GM12891 (cell line): Measurements from ENCODE around the gene CWC25.

Source experiments
- PAX5 ChIP-seq: IDR thresholded peaks from 2 replicates; pipeline ENCODE4 v1.6.1; 2011; ENCODE audit warnings: low read length, moderate library complexity, mild to moderate bottlenecking; ENCODE audit not compliant: insufficient read depth, severe bottlenecking
- POLR2A ChIP-seq: IDR thresholded peaks from 2 replicates; pipeline ENCODE4 v1.6.1; 2011; ENCODE audit warnings: low read depth, low read length, control low read depth
- POLR2AphosphoS5 ChIP-seq: IDR thresholded peaks from 2 replicates; pipeline ENCODE4 v1.6.1; 2011; ENCODE audit warnings: low read depth, low read length, control low read depth
- POU2F2 ChIP-seq: IDR thresholded peaks from 2 replicates; pipeline ENCODE4 v1.6.1; 2011; ENCODE audit warnings: low read depth, mild to moderate bottlenecking, control low read depth, low read length, moderate library complexity
- SPI1 ChIP-seq: IDR thresholded peaks from 2 replicates; pipeline ENCODE4 v1.6.1; 2011; ENCODE audit warnings: low read depth, low read length, control low read depth
- TAF1 ChIP-seq: IDR thresholded peaks from 2 replicates; pipeline ENCODE4 v1.6.1; 2011; ENCODE audit warnings: low read depth, low read length, control low read depth

DNA sequence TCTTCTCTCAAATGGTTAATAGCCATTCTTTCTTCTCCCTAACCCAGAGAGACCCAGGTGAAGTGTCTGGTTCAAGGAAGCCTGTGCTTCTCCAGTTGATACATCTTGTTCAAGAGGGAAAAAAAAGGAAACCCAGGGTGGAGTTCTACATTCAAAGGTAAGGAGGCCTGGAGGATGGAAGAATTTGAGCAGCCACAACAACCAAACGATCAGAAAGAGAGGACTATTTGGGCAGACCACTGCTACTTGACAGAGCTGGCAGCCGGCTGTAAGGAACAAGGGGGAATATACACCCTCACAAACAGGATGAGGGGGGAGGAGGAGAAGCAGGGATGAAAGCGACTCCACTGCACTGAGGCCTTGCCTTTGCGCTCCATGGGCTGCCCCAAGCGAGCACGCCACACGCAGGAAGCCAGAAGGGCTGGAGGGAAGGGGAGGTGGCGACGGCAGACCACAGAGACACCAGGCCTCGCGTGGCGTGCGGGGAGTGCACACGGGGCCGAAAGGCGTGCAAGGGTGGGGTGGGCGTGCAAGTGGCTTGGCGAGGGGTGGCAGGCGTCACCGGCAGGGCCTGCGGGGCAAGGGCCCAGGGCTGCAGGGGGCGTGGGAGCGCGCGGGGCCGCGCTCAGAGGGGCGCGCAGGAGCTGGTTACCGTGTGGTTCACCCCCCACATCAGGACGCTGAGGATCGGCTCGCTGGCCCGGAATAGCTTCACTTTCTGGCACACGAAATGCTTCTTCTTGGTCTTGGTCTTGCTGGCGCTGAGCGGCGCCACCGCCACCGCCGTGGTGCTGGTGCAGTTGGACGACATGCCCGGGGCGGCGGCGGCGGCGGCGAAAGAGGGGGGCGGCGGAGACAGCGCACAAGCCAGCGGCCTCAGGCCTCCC lies 26.3 kb downstream of the CWC25 start:
- TF ChIP-seq PAX5: no peak
- TF ChIP-seq POLR2A: no peak
- no peak for TF ChIP-seq POLR2AphosphoS5
- TF ChIP-seq TAF1: 0 out of 2 replicates have a peak, but pooled peaks have one; percentile 7
- TF ChIP-seq SPI1: no peak
- no peak for TF ChIP-seq POU2F2
